Skeletal muscle satellite cell (primary cell): ENCODE measurements around the gene SIPA1L3.

ENCODE experiments used
- H3K27me3 ChIP-seq: 2 replicates; pipeline ENCODE4 v1.7.0; 2013; ENCODE audit warnings: low read length; ENCODE audit not compliant: control insufficient read depth, insufficient read depth
- H3K36me3 ChIP-seq: 2 replicates; pipeline ENCODE4 v1.7.0; 2013; ENCODE audit warnings: mild to moderate bottlenecking, control low read depth, low read length; ENCODE audit not compliant: insufficient read depth
- H3K4me1 ChIP-seq: 2 replicates; pipeline ENCODE4 v1.7.0; 2013; ENCODE audit warnings: low read length; ENCODE audit not compliant: control insufficient read depth, insufficient read depth
- H3K4me2 ChIP-seq: 2 replicates; pipeline ENCODE4 v1.7.0; 2013; ENCODE audit warnings: mild to moderate bottlenecking, low read length
- H3K4me3 ChIP-seq: 2 replicates; pipeline ENCODE4 v1.7.0; 2013; ENCODE audit warnings: low read length
- H3K9ac ChIP-seq: 2 replicates; pipeline ENCODE4 v1.7.0; 2013; ENCODE audit warnings: mild to moderate bottlenecking, low read depth, low read length, moderate library complexity
- H3K9me3 ChIP-seq: replicated peaks from 2 replicates; pipeline ENCODE4 v1.7.0; 2013; ENCODE audit warnings: mild to moderate bottlenecking, control low read depth, low read length

Gene SIPA1L3

DNA sequence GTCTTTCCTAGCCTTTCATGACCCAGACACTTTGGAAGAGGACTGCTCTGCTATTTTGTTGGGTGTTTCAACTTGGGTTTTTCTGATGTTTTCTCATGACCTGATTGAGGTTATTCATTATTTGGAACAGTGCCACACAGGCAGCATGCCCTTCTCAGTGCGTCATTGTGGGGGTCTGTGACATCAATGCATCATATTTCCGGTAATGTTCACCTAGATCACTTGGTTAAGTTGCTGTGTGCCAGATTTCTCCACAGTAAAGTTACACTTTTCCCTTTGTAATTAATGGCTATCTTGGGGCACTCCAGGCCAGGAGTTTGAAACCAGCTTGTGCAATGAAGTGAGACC, 124.4 kb downstream of the SIPA1L3 start:
- Histone ChIP-seq H3K4me1 (peaks cover 44% of the 10 kb centered on the region), H3K4me2 (no peak overlapping the region), H3K9ac (peak overlapping the region; percentile 28), H3K9me3 (no peaks in the 10 kb centered on the region), H3K36me3 (peaks cover 6% of the 10 kb centered on the region), H3K4me3 (no peak overlapping the region), H3K27me3 (no peaks in the 10 kb centered on the region)

- Histone ChIP-seq H3K4me1 (peaks cover 52% of the 10 kb centered on the region), H3K9ac (peak overlapping the region; percentile 28), H3K36me3 (peaks cover 6% of the 10 kb centered on the region), H3K27me3 (no peaks in the 10 kb centered on the region), H3K4me3 (no peak overlapping the region), H3K9me3 (no peaks in the 10 kb centered on the region), H3K4me2 (no peak overlapping the region)
Measured at GRCh38 chr19:38032151-38032550, 125.1 kb downstream of the SIPA1L3 start.

GRCh38 chr19:38032951-38033350, 125.9 kb downstream of the SIPA1L3 start:
- Histone ChIP-seq H3K9ac (no peak overlapping the region), H3K9me3 (no peaks in the 10 kb centered on the region), H3K27me3 (no peaks in the 10 kb centered on the region)

GRCh38 chr19:38033658-38034491, 126.9 kb downstream of the SIPA1L3 start:
- Histone ChIP-seq H3K4me1 (peaks cover 62% of the 10 kb centered on the region), H3K9me3 (no peaks in the 10 kb centered on the region), H3K27me3 (no peaks in the 10 kb centered on the region), H3K9ac (peak overlapping the region; percentile 60), H3K4me3 (no peak overlapping the region), H3K4me2 (peak overlapping the region; percentile 40), H3K36me3 (peaks cover 6% of the 10 kb centered on the region)

More at GRCh38 chr19:38032951-38033350, 125.9 kb downstream of the SIPA1L3 start:
- peaks cover 60% of the 10 kb centered on the region for H3K4me1 ChIP-seq
- peaks cover 6% of the 10 kb centered on the region for H3K36me3 ChIP-seq
- no peak overlapping the region for H3K4me2 ChIP-seq
- no peak overlapping the region for H3K4me3 ChIP-seq

GRCh38 chr19:38034492-38034860, 127.5 kb downstream of the SIPA1L3 start:
- H3K9ac ChIP-seq = peak overlapping the region; percentile 60
- H3K4me2 ChIP-seq = peak overlapping the region; percentile 40
- peaks cover 6% of the 10 kb centered on the region for H3K36me3 ChIP-seq
- peaks cover 62% of the 10 kb centered on the region for H3K4me1 ChIP-seq
- no peaks in the 10 kb centered on the region for H3K27me3 ChIP-seq
- H3K9me3 ChIP-seq = no peaks in the 10 kb centered on the region
- no peak overlapping the region for H3K4me3 ChIP-seq

DNA sequence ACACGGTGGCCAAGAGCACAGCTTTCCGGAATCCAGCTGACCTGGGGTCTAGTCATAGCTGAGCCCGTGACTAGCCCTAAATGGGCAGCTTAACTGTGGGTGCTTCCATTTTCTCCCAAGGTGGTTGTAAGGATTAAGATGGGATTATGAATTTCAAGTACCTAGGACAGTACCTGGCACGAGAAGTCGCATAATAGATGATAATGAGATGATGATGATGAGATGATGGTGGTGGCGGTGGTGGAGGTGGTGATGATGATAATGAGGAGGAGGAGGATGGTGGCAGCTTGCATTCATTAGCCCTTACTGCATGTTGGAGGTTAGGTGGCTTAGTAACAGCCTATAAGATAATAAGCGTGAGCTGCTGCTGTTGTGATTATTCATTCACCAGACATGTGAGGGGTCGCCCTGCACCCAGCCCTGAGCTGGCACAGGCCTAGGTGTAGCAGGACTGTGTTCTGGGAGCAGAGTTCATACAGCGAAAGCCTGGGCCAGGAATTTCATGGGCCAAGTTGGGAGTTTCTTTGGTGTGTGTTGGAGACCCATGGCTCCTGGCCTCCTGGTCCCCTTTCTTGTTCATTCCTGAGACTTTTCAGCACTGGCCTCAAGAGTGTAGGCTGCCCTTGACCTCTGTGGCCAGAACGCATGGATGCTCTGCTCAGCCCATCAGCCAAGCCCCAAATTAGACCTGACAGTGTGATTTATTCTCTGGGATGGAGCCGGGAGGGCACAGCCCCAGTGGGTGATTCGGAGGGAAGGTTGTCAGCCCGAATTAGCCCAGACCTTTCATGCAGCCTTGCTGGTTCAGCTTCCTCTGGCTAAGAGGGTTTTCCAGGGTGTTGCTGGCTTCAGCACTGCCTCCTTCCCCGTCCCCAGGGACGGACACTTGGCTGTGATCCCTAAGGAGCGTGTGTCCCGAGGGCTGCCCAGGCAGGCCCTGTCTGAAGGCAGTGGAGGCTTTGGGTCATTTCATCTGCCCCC, 128.8 kb downstream of the SIPA1L3 start:
- Histone ChIP-seq H3K4me3 (peak overlapping the region; percentile 17), H3K27me3 (no peaks in the 10 kb centered on the region), H3K4me1 (peaks cover 71% of the 10 kb centered on the region), H3K9ac (peak overlapping the region; percentile 71), H3K36me3 (peaks cover 3% of the 10 kb centered on the region), H3K9me3 (no peaks in the 10 kb centered on the region), H3K4me2 (peak overlapping the region; percentile 58)

DNA sequence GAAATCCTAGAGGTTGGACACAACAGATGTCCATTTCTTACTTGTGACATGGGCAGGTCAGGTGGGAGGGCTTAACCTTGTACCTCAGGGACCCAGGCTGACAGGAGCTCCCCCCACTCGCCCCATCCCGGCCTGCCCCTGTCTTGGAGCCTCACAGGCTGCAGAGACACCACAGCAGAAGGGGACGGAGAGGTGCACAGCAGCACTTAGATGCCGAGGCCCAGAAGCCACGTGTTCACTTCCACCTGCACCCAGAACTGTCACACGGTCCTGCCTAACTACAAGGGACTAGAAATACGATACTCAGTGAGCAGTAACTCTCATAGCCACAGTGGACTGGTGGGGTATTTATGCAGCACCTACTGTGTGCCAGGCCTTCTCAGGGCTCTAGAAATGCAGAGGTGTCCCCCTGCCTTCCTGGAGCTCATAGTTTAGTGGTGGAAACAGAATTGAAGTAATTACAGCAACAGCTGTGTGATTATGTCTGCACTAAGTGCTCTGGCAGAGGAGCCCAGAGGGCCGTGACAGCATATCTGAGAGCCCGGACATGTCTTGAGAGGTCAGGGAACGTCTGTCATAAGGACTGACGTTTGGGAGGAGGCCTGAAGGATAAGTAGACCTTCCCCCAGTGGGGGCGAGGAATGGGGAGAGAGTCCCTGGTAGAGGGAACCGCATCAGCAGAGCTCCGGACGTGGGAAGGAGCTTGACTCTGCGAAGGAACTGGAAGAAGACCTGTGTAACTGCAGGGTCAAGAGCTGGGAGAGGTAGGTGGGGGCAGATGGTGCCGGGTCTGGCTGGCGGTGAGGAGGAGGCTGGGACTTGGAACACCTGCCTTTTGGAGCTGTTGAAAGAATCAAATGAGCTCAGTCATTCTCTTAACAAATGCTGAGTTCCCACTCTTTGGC, 130.0 kb downstream of the SIPA1L3 start:
- Histone ChIP-seq H3K4me1 (peaks cover 61% of the 10 kb centered on the region), H3K36me3 (no peaks in the 10 kb centered on the region), H3K4me3 (peak overlapping the region; percentile 48), H3K9me3 (no peaks in the 10 kb centered on the region), H3K4me2 (peak overlapping the region; percentile 58), H3K9ac (peak overlapping the region; percentile 71), H3K27me3 (no peaks in the 10 kb centered on the region)

- Histone ChIP-seq H3K4me1 (peaks cover 46% of the 10 kb centered on the region), H3K9ac (peak overlapping the region; percentile 82), H3K4me3 (no peak overlapping the region), H3K4me2 (no peak overlapping the region), H3K9me3 (no peaks in the 10 kb centered on the region), H3K36me3 (no peaks in the 10 kb centered on the region), H3K27me3 (no peaks in the 10 kb centered on the region)
Measured at GRCh38 chr19:38039966-38040365, 133.0 kb downstream of the SIPA1L3 start.

DNA sequence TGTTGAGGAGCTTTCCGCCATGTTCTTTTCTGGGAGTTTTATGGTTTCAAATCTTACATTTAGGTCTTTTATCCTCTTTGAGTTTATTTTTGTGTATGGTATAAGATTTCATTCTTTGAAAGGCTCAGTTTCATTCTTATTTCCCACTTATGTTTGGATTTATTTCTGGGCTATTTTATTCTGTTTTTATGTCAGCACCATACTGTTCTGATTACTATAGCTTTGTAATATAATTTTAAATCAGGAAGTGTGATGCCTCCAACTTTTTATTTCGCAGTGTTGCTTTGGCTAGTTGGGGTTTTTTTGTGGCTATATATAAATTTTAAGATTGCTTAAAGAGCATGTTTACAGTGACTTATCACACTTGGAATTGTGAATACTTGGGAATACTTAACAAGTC, 135.1 kb downstream of the SIPA1L3 start:
- H3K9me3 ChIP-seq = no peaks in the 10 kb centered on the region
- no peak overlapping the region for H3K9ac ChIP-seq
- no peaks in the 10 kb centered on the region for H3K36me3 ChIP-seq
- H3K4me2 ChIP-seq = no peak overlapping the region
- H3K27me3 ChIP-seq = no peaks in the 10 kb centered on the region
- no peak overlapping the region for H3K4me3 ChIP-seq
- peaks cover 25% of the 10 kb centered on the region for H3K4me1 ChIP-seq

GRCh38 chr19:38043649-38044144, 136.7 kb downstream of the SIPA1L3 start:
- Histone ChIP-seq H3K4me2 (no peak overlapping the region), H3K9ac (no peak overlapping the region), H3K27me3 (no peaks in the 10 kb centered on the region), H3K36me3 (no peaks in the 10 kb centered on the region), H3K4me1 (peaks cover 23% of the 10 kb centered on the region), H3K9me3 (no peaks in the 10 kb centered on the region), H3K4me3 (no peak overlapping the region)
